ENCODE measurements around the gene NOL9.

The NOL9 gene

DNA sequence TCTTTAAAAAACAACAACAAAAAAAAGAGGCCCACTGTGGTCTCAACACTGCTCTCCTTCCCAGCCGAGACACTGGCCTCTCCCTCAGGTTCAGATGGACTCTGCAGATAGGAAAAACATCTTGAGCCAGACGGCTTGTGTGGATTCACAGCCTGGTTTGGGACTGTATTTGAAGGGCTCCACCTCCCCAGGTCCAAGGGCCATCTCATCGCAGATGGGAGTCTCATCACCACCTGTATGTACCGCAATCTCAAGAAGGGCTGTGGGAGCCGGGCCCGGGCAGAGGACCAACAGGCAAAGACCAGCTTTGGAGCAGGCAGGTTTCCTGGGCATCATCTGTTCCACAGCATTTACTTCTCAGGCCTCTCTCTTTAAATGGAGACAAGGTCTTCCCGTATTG lies 35.7 kb upstream of the NOL9 start:
- no peak for DNase-seq (ENCODE audit: low spot score)

DNA sequence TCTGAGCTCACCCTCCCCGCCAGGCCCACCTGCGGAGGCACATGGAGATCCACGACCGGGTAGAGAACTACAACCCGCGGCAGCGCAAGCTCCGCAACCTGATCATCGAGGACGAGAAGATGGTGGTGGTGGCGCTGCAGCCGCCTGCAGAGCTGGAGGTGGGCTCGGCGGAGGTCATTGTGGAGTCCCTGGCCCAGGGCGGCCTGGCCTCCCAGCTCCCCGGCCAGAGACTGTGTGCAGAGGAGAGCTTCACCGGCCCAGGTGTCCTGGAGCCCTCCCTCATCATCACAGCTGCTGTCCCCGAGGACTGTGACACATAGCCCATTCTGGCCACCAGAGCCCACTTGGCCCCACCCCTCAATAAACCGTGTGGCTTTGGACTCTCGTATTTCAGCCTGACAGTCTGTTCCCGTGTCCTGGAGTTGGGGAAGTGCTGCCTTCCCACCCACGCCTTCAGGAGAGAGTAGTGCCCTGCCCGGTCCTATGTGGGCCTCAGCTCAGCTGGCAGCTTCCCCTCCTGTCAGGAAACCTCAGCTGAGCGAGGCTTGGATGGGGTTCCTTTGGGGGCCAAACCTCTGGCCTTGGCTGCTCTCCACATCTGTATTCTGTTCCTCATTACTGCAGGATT lies 34.7 kb upstream of the NOL9 start:
- DNase-seq (ENCODE audit: low spot score) = no peak

DNA sequence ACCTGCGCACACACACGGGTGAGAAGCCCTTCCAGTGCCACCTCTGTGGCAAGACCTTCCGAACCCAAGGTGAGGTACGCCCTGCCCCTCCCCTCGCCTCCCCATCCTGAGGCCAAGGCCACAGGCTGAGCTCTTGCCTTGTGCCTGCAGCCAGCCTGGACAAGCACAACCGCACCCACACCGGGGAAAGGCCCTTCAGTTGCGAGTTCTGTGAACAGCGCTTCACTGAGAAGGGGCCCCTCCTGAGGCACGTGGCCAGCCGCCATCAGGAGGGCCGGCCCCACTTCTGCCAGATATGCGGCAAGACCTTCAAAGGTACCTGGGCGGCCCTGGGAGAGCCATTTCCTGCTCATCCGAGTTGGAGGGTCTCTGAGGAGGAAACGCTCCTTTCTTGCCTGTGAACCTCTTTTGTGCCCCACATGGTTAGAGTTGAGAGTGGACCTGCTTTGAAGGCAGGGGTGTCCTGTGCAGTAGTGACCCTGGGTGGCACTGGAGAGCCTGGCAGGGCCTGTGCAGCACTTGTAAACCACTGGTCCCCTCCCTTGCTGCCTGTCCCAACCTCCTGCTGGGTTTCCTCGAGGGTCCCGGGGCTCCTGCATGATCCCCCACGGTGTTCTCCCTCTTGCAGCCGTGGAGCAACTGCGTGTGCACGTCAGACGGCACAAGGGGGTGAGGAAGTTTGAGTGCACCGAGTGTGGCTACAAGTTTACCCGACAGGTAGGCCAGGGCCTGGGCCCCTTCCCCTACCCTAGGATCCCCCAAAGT lies 34.0 kb upstream of the NOL9 start:
- DNase-seq (ENCODE audit: low spot score) = no peak

DNA sequence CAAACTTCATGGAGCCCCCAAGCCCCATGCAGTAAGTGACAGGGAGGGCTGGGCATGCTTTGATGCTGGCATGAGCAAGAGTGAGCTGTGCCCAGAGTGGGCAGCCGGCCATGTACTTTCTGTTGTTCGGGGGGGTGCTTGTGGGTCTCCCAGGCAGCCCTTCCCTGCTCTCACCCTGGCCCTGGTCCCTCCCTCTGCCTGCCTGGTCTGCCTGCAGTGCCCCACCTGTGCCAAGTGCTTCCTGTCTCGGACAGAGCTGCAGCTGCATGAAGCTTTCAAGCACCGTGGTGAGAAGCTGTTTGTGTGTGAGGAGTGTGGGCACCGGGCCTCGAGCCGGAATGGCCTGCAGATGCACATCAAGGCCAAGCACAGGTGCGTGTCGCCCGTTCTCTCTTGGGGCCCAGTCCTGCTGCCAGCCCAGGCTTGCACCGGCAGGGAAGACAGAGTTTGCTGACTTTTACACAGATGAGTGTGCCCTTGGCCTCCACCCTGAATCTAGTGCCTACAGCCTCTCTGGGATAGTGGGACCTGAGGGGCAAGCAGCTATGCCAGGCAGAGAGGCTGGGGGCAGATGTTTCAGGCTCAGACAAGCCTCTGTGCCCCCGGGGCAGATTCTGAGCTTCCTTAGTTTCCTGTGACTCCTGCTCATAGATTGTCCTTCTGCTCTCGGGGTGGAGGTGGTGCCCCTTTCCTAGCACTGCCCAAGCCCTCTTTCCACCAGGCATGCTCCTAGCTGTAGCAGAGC lies 33.1 kb upstream of the NOL9 start:
- peak; percentile 38 for DNase-seq (ENCODE audit: low spot score)

DNA sequence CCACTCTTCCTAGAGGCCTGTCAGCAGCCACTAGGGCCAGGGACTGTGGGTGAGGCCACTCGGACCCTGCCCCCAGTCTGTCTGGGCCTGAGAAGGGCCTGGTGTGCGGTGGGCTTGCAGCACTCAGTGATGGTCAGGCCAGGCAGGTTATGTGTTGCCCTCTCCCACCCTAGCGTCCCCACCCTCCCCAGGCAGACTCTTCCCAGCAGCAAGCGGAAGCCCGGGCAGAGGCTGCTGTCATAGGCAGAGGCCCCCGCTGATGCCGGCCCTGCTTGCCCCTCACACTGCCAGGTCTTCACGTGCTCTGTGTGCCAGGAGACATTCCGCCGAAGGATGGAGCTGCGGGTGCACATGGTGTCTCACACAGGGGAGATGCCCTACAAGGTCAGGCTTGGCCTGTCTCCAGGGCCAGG lies 32.1 kb upstream of the NOL9 start:
- no peak for DNase-seq (ENCODE audit: low spot score)

DNA sequence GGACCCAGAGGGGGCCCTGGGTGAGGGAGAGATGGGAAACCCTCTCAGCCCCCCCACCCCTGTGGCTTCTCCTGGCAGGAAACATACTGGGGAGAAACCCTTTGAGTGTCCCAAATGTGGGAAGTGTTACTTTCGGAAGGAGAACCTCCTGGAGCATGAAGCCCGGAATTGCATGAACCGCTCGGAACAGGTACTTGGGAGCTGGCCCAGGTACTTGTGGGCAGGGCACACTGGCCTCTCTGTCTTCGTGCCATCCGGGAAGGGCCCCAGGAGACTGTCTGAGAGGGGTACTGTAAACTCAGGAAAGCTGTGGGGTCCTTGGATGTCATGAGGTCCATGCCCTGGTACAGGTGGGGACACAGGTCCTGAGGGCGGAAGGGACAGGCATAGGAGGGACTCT lies 31.5 kb upstream of the NOL9 start:
- no peak for DNase-seq (ENCODE audit: low spot score)

DNA sequence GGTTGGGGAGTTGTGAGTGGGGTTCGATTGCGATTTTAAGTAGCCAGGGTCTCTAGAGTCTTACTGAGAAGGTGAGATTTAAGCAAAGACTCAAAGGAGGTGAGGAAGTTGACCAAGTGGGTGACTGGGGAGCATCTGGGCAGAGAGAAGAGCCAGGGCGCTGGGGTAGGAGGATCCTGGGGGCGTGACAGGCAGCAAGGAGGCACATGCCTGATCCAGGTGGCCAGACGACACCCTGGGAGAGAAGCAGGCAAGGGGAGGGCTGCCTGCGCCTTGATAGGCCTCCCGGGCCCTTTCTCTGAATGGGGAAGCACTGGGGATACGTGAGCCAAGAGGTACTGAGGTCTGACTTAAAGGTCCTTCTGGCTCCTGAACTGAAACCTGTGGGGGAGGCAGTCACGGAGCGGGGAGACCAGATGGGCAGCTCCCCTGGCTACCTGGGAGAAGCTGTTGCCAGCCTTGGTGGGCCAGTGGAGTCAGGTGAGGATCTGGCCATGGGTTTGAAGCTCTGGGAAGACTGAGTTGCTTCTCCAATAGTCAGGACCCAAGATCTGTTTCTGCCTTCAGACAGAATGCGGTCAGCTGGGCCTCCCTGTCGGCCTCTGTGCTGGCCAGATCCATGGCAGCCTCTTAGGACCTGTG lies 30.9 kb upstream of the NOL9 start:
- DNase-seq (ENCODE audit: low spot score) = no peak

DNA sequence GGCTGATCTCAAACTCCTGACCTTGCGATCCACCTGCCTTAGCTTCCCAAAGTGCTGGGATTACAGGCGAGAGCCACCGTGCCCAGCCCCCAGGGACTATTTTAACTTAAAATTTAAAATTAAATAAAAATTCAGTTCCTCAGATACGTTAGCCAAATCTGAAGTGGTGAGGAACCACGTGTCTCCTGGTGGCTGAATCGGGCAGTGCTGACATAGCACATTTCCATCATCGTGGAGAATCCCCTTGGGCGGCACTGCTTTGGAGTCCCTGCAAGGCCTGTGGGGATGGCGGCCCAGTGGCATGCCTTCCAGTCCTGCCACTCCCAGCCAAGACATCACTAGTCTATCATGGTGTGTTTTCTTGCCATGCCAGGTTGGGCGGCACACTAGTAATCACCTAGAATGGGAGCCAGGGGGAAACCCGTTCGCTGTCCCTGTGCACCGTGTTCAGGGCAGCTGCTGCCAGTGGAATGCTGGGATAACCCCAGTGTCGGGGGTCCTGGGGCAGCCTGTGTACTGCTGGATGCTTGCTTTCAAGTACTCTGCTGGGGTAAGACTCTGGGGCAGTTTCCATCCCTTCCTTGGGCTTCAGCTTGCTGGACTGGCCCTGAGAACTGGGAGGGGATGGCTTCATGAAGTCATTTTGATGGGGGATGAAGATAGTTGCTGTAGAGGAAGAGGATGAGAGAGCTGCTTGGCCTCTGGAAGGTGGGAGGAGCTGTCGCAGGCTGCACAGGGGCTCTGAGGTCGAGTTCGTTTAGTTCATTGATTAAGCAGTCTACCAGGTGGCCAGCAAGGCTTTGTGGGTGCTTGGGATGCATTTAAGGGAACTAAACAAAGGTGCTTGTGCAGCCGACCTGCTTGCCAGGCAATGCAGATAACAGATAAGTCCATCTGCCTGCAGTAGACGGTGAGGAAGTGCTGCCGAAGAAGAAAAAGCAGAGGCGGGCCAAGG lies 30.1 kb upstream of the NOL9 start:
- no peak for DNase-seq (ENCODE audit: low spot score)

DNA sequence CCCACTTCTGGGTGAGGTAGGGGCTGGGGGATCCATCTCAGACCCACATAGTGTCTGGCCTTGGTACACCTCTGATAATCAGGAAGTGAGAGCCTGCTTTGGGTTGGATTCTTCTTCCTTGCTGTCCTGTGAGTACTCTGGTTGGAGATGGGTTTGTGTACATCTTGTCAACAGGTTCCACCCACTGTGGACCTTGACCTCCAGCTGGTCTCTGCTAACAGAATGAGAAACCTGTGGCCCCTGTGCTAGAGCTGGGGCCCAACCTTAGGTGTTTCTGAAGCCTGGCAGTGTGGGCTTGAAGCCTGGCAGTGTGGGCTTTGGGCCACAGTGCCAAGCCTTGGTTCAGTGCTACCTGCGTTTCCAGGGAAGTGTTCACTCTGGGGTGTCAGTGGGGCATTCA lies 28.1 kb upstream of the NOL9 start:
- no peak for DNase-seq (ENCODE audit: low spot score)

DNA sequence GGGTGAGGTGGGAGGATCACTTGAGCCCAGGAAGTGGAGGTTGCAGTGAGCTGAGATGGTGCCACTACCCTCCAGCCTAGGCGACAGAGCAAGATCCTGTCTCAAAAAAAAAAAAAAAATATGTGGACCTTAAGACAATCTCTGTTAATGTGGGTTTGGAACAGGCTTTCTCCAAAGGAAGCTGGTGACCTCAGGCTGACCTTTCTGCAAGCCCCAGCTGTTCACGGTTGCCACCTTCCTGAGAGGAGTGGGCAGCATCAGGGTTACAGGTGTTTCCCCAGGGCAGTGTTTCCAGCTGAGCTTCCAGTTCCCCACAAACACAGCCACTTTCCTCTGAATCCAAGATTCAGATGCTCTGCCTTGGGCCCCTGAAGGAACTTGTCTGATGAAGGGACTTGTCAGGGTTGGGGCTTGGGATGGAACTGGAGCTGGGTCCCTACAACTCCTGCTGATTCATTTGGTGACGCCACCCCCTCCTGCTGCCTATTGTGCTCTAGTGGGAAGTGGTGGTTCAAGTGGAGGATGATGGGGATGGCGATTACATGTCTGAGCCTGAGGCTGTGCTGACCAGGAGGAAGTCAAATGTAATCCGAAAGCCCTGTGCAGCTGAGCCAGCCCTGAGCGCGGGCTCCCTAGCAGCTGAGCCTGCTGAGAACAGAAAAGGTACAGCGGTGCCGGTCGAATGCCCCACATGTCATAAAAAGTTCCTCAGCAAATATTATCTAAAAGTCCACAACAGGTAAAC lies 27.4 kb upstream of the NOL9 start:
- DNase-seq (ENCODE audit: low spot score) = peak; percentile 44

DNA sequence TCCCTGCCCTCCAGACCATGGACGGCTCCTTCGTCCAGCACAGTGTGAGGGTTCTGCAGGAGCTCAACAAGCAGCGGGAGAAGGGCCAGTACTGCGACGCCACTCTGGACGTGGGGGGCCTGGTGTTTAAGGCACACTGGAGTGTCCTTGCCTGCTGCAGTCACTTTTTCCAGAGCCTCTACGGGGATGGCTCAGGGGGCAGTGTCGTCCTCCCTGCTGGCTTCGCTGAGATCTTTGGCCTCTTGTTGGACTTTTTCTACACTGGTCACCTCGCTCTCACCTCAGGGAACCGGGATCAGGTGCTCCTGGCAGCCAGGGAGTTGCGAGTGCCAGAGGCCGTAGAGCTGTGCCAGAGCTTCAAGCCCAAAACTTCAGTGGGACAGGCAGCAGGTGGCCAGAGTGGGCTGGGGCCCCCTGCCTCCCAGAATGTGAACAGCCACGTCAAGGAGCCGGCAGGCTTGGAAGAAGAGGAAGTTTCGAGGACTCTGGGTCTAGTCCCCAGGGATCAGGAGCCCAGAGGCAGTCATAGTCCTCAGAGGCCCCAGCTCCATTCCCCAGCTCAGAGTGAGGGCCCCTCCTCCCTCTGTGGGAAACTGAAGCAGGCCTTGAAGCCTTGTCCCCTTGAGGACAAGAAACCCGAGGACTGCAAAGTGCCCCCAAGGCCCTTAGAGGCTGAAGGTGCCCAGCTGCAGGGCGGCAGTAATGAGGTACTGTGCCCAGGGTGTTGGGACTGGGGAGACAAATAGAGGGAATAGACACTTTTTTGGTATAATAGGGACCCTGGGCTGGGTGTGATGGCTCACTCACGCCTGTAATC lies 26.5 kb upstream of the NOL9 start:
- DNase-seq (ENCODE audit: low spot score) = peak; percentile 35

DNA sequence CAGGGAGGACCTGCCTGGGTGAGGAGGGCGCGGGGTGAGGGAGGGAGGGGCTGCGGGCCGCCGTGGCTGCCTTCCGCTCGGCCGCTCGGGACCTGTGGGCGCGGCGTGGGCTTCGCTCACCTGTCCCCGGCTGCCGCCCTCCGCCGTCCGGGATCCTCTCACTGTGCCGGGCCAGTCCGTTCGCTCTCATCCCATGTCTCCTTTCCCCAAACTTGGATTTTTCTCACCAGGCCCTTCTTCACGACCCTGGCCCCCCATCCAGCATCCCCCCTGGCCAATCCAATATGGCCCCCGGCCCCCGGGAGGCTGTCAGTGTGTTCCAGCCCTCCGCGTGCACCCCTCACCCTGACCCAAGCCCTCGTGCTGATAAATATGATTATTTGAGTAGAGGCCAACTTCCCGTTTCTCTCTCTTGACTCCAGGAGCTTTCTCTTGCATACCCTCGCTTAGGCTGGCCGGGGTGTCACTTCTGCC lies 25.8 kb upstream of the NOL9 start:
- DNase-seq (ENCODE audit: low spot score) = no peak

DNA sequence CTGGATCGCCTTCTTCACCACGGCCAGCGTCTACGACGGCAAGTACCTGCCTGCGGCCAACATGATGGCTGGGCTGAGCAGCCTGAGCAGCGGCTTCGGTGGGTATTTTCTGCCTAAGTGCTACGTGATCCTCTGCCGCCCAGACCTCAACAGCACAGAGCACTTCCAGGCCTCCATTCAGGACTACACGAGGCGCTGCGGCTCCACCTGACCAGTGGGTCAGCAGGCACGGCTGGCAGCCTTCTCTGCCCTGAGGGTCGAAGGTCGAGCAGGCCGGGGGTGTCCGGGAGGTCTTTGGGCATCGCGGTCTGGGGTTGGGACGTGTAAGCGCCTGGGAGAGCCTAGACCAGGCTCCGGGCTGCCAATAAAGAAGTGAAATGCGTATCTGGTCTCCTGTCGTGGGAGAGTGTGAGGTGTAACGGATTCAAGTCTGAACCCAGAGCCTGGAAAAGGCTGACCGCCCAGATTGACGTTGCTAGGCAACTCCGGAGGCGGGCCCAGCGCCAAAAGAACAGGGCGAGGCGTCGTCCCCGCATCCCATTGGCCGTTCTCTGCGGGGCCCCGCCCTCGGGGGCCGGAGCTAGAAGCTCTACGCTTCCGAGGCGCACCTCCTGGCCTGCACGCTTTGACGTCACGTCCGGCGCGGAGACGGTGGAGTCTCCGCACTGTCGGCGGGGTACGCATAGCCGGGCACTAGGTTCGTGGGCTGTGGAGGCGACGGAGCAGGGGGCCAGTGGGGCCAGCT lies 25.2 kb upstream of the NOL9 start, which contains the start of gene ZBTB48:
TSS of gene ZBTB48 (plus strand) at position 621 of the 745 bp plus-strand sequence. CDS start 616 bp downstream, outside the sequence.
- DNase-seq (ENCODE audit: low spot score) = peak; percentile 98

DNA sequence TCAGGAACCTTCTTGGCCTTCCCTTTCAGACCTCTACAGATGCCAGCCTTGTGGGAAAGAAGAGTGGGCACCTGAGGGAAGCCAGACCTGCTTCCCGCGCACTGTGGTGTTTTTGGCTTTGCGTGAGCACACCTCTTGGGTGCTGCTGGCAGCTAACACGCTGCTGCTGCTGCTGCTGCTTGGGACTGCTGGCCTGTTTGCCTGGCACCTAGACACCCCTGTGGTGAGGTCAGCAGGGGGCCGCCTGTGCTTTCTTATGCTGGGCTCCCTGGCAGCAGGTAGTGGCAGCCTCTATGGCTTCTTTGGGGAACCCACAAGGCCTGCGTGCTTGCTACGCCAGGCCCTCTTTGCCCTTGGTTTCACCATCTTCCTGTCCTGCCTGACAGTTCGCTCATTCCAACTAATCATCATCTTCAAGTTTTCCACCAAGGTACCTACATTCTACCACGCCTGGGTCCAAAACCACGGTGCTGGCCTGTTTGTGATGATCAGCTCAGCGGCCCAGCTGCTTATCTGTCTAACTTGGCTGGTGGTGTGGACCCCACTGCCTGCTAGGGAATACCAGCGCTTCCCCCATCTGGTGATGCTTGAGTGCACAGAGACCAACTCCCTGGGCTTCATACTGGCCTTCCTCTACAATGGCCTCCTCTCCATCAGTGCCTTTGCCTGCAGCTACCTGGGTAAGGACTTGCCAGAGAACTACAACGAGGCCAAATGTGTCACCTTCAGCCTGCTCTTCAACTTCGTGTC lies 24.5 kb upstream of the NOL9 start:
- no peak for DNase-seq (ENCODE audit: low spot score)

DNA sequence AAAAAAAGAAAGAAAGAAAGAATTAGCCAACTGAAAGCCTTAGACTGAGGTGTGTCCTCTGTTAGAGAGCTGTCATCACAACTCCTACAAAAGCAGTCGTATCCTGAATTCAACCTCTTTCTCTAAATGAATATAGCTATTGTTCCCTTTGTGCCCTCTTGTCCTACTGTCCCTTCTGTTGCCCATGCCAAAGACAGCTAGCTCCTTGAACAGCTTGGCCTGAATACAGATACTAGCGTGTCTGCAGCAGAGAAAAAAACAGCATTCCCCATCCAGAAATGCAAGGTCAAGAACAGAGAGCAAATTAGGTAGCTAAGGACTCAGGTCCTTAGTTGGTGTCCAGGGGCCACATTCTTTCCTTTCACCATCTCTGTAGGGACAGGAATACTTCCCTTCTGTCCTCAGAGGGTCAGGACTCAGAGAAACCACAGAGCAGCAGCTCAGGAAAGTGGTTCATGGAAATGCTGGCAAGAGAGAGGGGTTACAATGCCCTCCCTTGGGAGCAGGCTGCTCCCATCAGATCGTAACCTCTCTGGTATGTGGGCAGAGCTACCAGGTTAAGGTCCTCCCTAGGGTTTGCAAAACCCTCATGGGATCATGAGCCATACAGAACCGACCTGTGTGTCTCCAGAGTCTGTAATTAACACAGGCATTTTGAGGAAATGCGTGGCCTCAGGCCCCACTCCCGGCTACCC lies 23.7 kb upstream of the NOL9 start:
- DNase-seq (ENCODE audit: low spot score) = no peak

DNA sequence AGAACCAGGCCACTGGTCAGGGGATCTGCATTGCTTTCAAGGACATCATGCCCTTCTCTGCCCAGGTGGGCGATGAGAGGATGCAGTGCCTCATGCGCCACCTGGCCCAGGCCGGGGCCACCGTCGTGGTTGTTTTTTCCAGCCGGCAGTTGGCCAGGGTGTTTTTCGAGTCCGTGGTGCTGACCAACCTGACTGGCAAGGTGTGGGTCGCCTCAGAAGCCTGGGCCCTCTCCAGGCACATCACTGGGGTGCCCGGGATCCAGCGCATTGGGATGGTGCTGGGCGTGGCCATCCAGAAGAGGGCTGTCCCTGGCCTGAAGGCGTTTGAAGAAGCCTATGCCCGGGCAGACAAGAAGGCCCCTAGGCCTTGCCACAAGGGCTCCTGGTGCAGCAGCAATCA lies 20.5 kb upstream of the NOL9 start:
- no peak for DNase-seq (ENCODE audit: low spot score)

DNA sequence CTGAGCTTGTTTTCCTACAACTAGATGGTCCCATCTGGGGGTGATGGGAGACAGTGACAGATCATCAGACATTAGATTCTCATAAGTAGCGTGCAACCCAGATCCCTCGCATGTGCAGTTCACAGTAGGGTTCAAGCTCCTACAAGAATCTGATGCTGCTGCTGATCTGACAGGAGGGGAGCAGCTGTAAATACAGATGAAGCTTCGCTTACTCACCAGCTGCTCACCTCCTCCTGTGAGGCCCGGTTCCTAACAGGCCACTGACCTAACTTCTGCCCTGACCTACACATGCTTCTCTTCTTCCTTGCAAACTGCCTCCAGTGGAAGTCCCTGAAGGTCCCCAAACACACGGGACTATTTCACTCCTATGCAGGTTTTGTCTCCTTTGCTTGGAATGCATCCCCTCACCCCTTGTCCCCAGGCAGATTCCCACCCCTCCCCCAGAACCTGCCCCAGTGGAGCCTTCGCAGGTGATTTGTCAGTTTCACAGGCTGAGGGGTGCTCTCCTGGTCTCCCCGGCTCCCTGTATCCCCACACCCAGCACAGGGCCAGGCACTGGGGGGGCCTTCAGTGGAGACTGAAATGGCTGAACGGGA lies 19.8 kb upstream of the NOL9 start:
- DNase-seq (ENCODE audit: low spot score) = no peak
